Pons (tissue), 1 donor: ENCODE measurements around the gene ARVCF.
A peak's percentile ranks its signal among the peaks of the same experiment; 100 is the strongest.

Experiments used
- DNase-seq: peaks from one replicate; pipeline ENCODE4 v3.0.0-alpha.2; 2016; ENCODE audit warnings: low spot score

The ARVCF gene, protein sequence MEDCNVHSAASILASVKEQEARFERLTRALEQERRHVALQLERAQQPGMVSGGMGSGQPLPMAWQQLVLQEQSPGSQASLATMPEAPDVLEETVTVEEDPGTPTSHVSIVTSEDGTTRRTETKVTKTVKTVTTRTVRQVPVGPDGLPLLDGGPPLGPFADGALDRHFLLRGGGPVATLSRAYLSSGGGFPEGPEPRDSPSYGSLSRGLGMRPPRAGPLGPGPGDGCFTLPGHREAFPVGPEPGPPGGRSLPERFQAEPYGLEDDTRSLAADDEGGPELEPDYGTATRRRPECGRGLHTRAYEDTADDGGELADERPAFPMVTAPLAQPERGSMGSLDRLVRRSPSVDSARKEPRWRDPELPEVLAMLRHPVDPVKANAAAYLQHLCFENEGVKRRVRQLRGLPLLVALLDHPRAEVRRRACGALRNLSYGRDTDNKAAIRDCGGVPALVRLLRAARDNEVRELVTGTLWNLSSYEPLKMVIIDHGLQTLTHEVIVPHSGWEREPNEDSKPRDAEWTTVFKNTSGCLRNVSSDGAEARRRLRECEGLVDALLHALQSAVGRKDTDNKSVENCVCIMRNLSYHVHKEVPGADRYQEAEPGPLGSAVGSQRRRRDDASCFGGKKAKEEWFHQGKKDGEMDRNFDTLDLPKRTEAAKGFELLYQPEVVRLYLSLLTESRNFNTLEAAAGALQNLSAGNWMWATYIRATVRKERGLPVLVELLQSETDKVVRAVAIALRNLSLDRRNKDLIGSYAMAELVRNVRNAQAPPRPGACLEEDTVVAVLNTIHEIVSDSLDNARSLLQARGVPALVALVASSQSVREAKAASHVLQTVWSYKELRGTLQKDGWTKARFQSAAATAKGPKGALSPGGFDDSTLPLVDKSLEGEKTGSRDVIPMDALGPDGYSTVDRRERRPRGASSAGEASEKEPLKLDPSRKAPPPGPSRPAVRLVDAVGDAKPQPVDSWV

DNA sequence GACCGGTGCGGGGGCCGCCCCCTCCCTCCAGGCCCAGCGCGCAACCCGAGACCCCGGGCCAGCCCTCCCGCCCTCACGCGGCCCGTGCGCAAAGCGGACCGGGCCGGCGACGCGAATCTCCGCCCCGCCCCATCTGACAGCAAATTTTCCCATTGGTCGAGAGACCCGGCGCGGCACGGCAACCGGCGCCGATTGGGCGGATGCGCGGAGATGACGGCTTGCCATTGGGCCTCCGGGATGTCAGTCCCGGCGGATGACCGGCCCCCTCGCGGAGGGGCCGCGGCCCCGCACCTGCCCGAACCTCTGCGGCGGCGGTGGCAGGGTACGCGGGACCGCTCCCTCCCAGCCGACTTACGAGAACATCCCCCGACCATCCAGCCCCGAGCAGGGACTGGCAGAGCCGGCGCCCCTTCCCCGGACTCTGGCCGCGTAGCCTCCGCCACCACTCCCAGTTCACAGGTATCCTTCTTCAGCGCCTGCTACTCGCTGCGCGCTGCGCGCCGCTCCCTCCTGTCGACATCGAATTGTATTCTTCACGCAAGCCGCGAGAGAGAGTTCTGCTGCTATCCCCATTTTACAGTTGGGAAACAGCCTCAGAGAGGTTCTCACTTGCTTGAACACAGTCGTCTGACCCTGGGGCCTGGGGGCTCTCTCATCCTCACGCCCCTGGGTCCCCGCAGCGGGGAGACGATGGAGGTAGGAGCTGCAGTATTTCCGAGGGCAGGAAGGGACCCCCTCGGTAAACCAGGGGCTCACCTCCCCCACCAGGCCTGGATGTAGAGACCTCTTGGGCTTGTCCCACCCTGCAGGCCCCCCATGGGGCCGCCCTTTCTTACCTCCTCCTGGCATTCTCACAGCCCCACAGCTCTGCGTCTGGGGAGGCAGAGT lies at the start of gene ARVCF:
Gene ARVCF (minus strand): TSS at position 90 of the 888 bp plus-strand sequence. CDS start 26,029 bp downstream, outside the sequence.
- DNase-seq = peak; percentile 79

DNA sequence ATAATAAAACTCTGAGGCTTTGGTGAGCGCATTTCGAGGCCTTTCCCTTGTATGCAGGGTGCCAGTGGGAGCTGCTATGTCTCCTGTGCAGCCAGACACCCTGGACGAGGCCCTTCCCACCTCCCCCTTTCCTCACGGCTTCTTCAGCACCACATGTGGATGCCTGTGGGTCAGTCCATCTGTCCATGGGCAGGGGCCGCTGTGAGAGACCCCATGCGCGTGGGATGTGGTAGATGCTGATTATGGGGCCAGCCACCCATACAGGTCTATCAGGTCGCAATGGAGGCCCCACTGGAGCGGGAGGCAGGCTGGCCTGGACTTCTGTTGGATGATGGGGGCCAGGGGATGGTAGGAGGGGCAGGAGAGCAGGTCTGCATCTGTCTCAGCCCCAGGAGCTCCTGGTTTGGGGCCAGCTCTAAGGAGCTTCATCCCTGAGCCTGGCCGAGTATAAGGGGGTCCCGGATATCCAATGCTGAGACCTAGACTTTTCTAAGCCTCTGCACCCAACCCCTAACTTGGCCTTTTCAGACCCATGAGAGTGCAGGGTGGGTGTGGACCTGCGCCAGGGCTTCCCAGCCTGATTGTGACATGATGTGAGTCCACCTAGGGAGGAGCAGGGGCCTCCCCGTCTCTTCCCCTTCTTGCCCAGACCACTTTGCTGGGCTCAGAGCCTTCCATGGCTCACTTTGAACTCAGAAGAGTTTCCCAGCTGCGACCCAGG lies 49.4 kb upstream of the ARVCF start:
- DNase-seq = no peak

DNA sequence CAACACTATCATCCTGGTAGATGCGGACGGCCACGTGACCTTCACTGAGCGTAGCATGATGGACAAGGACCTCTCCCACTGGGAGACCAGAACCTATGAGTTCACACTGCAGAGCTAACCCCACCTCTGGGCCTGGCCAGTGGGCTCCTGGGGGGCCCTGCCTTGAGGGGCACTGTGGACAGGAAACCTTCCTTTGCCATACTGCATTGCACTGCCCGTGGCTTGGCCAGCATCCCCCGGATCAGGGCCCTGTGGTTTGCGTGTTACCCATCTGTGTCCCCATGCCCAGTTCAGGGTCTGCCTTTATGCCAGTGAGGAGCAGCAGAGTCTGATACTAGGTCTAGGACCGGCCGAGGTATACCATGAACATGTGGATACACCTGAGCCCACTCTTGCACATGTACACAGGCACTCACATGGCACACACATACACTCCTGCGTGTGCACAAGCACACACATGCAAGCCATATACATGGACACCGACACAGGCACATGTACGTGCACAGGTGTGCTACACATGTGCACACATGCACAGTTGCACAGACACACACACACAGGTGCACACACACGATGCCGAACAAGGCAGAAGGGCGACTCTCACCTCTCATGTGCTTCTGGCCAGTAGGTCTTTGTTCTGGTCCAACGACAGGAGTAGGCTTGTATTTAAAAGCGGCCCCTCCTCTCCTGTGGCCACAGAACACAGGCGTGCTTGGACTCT lies 48.1 kb upstream of the ARVCF start:
- no peak for DNase-seq

DNA sequence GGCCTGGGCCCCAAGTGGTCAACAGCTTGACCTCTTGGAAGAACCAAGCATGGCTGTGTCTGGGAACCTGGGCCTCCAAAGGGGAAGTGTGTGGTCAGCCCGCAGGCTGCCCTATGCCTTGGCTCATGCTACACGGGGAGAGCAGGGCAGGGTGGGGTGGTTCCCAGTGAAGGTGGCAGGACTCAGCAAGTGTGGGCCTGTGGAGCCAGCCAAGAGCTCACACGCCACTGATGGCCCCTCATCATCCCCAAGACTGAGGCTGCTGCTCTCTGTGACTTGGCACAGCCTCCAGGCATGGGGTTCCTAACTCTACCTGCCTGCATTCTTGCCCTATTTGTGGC lies 47.5 kb upstream of the ARVCF start:
- DNase-seq = no peak

DNA sequence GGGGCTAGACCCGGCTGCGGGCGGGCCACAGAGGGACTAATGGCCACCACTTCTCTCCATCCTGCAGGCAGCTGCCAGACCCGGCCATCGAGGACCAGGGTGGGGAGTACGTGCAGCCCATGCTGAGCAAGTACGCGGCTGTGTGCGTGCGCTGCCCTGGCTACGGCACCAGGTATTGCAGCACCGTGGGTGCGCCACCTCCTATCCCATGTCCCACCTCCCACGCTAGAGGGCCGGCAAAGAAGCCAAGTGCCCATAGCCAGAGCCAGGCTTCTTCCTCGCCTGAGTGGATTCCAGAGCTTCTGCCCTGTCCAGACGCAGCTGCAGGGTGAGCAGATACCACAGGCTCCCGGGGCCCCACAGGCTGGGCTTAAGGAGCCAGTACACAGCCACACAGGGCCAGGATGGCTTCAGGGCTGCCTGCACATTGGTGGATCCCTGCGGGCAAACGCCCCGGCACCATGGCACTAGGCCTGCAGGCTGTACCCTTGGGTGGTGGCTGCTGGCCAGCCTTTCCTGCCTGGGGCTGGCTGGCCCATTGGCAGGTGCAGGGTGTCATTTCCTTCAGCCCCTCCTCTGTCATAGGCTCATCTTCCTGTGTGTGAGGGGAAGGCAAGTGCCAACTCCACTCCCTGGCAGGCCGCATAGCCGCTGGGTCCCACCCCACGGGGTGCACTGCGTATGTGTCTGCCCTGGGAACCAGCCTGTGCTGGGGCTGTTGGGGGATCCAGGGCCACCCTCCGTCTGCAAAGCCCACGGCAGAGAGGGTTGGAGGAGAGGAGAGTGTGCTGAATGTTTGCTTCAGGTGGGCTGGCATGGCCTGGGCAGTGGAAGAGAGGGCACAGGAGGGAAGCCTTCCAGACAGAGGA lies 46.9 kb upstream of the ARVCF start:
- DNase-seq = no peak

DNA sequence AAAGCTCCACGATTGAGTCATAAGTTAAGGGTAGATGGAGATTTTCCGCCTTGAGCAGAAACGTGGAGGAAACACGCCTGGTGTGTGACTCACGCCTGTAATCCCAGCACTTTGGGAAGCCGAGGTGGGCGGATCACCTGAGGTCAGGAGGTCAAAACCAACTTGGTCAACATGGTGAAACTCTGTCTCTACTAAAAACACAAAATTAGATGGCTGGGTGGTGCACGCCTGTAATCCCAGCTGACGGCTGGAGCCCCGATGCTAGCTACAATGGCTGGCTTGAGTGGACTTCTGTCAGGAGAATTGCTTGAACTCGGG lies 46.1 kb upstream of the ARVCF start:
- no peak for DNase-seq

DNA sequence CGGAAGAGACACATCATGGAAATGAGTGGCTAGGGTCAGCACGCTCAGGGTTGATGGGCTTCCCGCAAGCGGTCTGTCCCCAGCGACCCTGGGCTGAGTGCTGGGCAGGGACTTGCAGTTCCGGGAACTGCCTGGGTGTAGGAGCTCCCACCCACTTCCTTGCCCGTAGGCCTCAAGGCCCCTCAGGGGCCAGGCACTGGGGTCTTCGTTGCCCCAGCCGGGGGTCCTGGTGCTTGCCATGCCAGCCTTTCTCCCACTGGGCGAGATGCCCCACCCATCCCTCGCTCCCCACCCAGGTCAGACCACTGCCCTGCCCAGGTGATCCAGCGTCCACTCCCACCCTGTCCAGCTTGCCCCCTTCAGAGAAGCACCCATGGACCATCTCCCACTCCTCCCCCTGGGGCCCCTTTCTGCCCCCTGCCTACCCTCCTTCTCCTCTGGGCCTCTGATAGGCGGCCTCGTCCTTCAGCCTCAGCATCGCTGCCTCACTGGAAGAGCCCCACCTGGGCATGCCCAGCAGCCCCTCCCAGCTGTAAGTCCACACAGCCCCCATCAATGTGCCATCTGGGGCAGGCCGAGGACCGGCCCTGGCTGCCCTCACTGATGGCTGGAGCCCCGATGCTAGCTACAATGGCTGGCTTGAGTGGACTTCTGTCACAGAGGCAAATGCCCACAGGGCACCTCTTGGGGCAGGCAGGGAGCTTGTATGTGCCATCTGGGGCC lies 45.6 kb upstream of the ARVCF start:
- no peak for DNase-seq

DNA sequence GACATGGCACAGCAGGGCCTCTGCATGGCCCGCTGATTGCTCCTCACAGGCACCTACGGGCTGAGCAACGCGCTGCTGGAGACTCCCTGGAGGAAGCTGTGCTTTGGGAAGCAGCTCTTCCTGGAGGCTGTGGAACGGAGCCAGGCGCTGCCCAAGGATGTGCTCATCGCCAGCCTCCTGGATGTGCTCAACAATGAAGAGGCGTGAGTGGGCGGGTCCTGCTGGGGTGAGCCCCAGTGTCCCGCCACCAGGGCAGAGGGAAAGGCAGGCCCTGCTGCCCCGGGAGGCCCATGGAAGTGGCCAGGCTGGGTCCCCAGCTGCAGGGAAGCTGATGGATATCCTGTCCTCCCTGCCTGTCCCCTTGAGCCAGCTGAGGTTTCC lies 44.8 kb upstream of the ARVCF start:
- no peak for DNase-seq

DNA sequence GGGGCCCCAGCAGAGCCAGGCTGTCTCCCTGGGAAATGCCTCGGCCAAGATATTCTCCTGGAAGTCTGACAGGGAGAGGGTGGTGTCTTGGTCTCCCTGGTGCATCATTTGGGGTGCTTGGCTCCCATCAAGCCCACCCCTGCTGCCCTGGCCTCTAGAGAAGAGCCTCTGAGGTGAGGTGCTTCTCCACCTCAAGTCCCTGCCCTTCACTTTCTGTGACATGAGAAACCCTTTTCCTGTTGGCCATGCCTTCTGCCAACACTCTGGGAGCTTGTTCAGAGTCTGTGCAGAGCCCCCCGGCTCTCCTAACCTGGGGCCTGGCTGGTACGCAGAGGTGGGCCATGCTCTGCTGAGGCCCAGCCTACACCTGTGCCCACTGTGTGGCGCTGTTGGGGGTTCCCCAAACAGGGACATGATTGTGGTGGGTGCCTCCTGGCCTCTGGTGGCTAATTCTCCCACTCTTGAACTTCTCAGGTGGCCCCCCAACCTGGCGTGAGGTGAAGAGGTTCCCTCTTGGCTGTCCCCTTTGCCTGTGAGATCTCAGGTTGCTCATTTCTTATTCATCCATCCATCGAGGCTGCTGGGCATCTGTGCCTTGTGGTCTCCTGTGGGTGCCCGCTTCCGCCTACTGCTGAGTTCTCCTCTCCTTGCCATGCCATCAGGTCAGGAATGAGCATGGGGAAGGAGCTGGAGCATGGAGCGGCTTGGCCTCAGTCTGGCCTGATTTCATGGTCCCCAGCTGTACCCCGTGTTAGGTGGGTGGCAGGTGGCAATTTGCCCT lies 44.3 kb upstream of the ARVCF start:
- no peak for DNase-seq

DNA sequence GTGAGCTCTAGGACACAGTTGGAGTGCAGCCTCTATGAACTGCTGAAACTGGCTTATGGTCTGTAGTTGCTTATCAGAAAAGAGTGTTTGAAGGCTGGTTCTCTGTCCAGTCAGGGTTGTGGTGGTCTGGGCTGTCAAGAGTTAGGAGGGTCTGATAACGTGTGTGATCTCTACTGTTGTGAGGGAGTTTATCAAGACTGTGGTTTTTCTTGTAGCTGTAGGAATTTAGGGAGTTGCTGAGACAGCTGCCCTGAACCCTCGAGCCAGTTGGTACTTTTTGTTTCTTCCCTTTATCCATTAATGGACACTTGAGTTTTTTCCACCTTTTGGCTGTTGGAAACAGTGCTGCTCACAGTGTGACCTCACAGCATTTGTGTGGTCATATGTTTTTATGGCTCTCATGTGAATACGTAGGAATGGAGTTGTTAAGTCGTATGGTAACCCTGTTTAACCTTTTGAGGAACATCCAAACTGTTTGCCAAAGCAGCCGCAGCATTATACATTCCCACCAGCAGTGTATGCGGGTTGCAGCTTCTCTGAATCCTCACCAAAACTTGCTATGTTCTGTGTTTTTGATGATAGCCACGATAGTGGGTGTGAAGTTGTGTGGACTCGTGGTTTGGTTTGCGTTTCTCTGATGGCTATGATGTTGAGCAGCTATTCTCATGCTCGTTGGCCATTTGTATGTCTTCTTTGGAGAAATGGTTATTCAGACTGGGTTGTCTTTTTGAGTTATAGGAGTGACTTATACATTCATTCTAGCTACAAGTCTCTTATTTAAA lies 42.6 kb upstream of the ARVCF start:
- no peak for DNase-seq

DNA sequence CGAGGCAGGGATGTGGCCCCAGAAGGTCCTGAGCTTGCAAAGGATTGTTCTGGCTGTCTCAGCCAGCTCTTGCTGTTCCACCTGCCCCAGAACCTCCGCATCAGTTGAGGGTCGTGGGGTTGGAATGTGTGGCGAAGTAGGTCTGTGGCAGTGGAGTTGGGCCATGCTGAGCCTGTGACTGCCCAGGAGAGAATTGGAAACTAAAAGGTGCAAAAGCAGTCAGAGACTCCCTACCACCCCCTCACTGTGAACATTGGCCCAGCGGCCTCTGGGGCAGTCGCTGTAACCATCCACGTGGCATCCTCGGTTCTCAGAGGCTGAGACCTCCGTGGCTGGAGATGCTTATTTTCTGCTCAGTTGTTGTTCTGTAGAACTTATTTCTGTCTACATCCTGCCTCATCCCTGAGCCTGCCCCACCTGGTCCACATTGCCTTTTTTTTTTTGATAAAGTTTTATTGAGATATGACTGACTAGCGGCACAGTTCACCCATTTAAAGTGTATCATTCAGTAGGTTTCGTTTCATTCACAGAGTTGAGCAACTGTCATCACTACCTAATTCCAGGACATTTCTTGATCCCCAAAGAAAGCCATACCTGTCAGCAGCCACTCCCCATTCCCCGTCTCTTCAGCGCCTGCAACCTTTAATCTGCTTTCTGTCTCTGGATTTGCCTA lies 41.1 kb upstream of the ARVCF start:
- DNase-seq = no peak

DNA sequence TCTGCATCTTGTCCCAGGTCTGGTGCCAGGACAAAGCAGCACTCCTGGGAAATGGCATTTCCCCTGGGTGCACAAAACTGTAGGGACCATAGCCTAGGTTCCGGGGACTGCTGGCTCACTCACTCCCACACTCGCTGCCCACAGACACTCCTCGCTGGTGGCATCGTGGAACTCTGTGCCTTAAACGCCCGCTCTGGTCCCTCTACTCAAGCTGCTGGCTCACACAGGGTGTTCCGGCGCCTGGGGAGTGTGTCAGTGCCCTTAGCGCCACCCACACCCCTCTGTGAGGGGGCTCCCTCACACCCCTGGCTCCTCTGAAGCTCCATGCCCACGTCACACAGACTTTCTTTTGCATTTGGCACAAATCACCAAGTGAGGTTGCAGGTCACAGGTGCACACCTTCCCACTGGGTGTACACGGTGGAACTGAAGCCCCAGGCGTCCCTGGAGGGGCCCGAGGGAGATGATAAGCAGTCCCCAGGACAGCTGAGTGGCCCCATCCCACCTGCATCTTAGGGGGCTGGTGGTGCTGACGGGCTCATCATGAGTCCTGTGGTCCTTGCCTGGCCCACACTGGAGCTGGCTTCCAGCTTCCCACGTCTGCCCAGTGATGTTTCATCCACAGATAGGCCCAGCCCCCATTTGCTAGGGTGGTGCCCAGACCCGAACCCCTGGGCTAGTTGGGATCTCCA lies 40.2 kb upstream of the ARVCF start:
- DNase-seq = no peak

DNA sequence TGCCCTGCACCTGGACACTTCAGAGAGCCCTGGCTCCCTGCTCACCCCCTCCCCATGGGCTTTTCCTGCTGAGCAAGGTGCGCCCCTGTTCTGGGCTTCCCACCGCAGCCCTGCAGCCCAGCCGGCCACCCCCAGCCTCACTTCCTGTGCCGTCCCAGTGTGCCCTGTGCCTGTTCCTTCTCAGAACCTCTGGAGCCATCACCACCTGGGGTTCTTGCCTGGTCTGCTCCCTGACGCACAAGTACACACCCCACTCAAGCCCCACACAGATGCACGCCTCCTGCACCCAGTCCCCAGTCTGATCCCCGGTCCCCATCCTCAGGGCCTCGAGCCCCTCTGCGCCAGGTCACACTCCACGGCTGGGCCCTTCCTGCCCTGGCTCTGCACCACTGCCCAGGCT lies 39.5 kb upstream of the ARVCF start:
- DNase-seq = no peak

DNA sequence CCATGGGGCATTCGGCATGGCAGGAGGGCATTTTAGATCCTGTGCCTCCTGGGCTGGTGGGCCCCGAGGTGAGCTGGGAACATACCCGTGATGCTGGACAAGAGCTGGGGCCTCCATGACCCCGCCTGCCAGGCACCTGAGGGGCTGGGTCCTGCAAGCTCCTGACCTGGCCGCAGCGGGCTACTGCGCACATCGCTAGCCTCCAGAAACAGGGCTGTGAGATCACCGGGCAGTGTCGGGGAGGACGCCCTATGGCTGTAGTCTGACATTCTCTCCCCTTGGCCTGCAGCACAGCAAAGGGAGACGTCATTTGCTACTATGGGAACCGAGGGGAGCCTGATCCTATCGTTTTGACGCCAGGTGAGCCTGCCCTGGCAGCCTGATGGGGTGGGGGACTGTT lies 39.0 kb upstream of the ARVCF start:
- no peak for DNase-seq

DNA sequence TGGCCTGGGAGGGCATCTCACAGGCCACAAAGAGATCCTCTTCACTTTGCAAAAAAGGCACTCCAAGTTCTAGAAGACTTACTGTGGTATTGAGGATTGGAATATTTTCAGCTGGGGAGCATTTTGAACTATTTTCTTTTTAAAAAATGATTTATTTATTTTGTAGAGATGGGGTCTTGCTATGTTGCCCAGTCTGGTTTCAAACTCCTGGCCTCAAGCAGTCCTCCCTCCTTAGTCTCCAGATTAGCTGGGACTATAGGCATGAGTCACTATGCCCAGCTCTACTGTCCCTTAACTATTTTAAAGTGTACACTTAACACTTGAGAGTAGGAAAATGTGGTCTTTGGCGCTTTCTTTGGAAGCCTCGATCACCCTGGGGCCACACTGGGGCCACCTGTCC lies 38.5 kb upstream of the ARVCF start:
- DNase-seq = no peak

DNA sequence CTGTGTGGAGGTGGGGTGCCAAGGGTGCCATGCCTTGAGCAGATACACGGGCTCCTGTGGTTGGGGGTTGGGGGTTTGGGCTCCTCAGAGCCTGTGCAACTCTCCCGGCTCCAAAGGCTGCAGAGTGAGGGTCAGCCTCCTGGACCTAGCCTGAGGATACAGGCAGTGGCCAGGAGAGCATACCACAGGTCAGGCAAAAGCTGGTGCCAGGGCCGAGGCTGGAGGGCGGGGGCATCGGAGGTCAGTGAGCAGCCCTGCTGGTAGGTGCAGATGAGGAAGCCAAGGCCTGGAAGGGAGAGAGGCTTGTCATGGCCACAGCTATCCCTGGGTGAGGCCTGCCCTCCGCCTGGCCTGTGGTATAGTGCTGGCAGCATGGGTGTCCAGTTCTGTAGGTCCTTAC lies 37.9 kb upstream of the ARVCF start:
- DNase-seq = no peak

DNA sequence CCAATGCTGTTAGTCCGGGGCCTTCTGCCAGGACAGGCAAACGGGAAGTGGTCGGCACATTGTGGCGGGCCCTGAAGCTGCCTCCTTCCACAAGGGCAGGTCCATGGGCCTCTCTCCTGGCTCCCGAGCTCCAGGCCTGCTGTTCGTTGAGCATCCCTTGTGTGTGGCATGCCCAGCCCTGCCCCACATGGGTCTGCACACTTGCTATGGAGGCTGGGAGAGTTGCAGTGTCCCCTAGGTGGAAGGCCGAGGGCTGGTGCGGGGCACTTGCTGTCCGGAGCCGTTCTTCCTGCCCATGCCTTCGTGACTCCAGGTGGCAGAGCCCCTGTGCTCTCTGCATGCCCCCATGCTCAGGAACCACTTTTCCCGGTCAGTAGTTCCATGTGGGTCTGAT lies 37.4 kb upstream of the ARVCF start:
- DNase-seq = no peak
